Astrocyte of the spinal cord (primary cell): ENCODE data around the gene CMTM8.

Experiments used
- DNase-seq: peaks from one replicate; pipeline ENCODE4 v3.0.0; 2011; ENCODE audit warnings: low read depth, low spot score
- H3K4me3 ChIP-seq: 2 replicates; pipeline ENCODE4 v1.5.1; 2011; ENCODE audit warnings: low read depth, mild to moderate bottlenecking, low read length, moderate library complexity
- in situ Hi-C: cut with HindIII; loops from 2 replicates; pipeline ENCODE4 v1.10.0; 2017; ENCODE audit warnings: low sequenced_read_pairs
- TF ChIP-seq, protein P1 (sequence below): IDR thresholded peaks from 2 replicates; pipeline ENCODE4 v1.5.1; 2012; ENCODE audit warnings: low read depth, mild to moderate bottlenecking, low read length, inconsistent platforms

Gene CMTM8

DNA sequence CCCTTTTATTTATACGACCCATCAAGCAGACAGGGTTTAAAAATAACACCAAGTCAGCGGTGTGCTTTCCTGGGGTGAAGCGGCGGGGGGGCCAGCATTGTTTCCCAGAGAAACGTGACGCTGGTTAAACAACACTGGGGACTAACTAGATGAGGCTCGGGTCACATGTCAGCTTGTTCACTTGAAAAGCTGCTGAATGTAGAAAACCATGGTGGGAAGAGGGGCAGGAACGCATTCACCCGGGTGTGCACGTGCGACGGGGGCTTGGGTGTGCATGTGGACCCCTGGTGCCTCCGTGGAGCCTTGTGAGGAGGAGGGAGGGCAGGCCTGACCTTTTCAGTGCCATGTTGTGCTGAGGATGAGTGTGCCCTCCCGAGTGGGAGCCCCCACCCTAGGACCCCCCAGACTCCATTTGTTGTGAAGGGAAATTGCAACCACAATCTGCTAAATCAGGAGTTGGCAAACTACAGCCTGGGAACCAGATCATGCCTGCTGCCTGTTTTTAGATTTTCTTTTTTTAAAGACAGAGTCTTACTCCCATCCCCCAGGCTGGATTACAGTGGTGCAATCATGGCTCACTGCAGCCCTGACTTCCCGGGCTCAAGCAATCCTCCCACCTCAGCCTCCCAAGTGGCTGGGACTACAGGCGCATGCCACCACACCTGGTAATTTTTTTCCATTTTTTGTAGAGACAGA lies 82.8 kb downstream of the CMTM8 start:
- in situ Hi-C loops, result no loop called here
- DNase-seq, result peak; percentile 56
- TF ChIP-seq, protein P1, sequence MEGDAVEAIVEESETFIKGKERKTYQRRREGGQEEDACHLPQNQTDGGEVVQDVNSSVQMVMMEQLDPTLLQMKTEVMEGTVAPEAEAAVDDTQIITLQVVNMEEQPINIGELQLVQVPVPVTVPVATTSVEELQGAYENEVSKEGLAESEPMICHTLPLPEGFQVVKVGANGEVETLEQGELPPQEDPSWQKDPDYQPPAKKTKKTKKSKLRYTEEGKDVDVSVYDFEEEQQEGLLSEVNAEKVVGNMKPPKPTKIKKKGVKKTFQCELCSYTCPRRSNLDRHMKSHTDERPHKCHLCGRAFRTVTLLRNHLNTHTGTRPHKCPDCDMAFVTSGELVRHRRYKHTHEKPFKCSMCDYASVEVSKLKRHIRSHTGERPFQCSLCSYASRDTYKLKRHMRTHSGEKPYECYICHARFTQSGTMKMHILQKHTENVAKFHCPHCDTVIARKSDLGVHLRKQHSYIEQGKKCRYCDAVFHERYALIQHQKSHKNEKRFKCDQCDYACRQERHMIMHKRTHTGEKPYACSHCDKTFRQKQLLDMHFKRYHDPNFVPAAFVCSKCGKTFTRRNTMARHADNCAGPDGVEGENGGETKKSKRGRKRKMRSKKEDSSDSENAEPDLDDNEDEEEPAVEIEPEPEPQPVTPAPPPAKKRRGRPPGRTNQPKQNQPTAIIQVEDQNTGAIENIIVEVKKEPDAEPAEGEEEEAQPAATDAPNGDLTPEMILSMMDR, result no peak
- H3K4me3 ChIP-seq, result no peak overlapping the region

DNA sequence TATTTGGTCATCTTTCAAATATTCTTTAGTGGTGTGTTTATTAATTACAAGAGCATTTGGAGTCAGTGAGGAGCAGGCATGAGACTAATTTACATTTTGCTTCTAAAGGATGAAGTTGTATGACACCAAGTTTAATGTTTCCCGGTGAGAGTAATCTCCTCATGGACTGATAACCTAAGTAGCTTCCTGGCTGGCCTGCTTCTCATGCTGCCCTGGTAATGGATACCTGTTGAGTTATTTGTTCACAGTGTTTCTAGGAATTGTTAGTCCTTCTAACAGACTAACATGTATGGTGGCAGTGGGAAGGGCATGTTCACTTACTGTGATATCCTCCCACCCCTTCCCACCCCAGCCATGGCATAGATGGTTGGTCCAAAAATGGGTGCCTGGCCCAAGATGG lies 83.8 kb downstream of the CMTM8 start:
- in situ Hi-C loops, result no loop called here
- H3K4me3 ChIP-seq, result no peak overlapping the region
- TF ChIP-seq, protein P1, result no peak
- DNase-seq, result no peak

DNA sequence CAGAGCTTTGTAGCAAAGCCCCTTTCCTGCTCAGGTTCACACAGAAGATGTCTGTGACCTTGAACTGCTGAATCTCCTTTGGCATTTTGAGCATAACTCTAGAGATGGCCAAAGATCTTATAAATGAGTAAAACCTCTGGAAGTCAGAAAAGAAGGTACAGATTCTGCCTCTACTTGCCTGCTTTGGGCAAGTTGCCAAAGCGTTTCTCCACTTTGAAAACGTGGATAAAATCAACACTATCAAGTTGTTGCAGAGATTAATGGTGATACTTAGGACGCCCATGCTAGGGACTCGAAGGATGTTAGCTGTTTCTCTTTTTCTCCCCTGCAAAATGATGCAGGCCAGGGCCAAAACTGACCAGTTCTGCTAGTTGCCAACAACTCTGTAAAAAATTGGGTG lies 85.1 kb downstream of the CMTM8 start:
- TF ChIP-seq, protein P1, result no peak

DNA sequence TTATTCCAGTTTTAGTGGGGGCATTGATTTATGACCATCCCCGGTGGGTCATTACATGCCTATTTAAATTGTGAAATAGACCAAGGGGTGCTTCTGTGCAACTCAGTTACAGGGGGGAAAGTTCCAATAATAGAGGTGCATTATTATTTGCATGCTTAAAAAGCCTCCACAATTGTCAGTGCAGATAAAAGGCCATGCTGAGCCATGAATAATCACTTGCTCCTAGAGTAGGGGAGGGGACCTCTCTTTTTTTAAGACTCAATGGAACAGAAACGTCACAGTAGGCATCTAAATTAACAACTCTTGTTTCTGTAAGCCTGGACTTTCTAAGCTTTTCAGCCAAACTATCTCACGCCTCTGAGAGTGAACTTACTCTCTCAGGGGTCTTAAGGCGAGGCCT lies 86.7 kb downstream of the CMTM8 start:
- H3K4me3 ChIP-seq, result no peak overlapping the region
- no peak for DNase-seq
- in situ Hi-C loops, result no loop called here
- TF ChIP-seq, protein P1, result no peak

More for the DNA sequence above, 85.1 kb downstream of the CMTM8 start:
- H3K4me3 ChIP-seq, result no peak overlapping the region
- DNase-seq, result no peak
- in situ Hi-C loops, result no loop called here

DNA sequence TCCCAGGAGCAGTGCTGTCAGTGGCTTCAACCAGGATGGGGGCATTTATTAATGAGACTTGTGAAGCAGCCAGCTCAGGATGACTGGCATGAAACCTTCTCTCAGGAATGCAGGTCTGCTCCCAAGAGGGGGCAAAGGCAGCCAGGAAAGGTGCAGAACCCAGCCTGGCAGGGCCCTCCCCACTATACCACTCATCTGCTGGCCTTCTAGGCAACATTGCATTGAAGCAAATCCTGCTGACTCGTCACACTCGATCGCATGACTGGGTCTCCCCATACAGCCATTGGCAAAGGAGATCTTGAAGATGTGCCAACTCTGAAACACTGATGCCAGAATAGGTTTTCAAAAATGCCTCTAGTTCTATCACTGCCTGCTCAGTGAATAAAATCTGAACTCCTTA lies 87.4 kb downstream of the CMTM8 start:
- DNase-seq, result no peak
- TF ChIP-seq, protein P1, result no peak
- in situ Hi-C loops, result no loop called here
- H3K4me3 ChIP-seq, result no peak overlapping the region

DNA sequence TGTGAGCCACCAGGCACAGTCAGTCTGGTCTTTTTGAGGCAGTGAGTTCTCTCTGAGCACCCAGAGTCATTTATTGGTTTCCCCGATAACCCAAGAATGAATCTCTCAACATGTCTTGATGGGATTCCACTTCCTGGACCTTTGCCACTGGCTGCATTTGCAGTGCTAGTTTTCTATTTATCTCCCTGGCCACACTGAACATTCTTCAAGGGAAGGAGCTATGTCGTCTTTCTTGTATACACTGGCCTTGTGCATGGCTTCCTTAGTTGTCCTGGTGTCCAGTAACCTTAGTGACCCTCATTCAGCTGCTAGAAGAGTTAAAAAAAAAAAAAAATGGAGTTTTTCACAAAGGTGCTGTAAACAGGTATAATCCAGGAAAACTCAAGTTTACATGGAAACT lies 88.3 kb downstream of the CMTM8 start:
- in situ Hi-C loops, result no loop called here
- DNase-seq, result no peak
- TF ChIP-seq, protein P1, result no peak
- no peak overlapping the region for H3K4me3 ChIP-seq
